Measurements from ENCODE around the gene ALKBH7. TPM values are rescaled to one million over a fixed set of nuclear protein-coding genes. Genes with fewer than 3 reads are reported as not detected.

The ALKBH7 gene
- total RNA-seq, 1 donor from 2014 or later: 34.1 TPM

- intact Hi-C loops (cut with micrococcal nuclease): loop anchor here (10.0 kb wide), 1 partner anchor 83 kb away; the partner anchor contains the start of gene TUBB4A
Measured at GRCh38 chr19:6421075-6422014, 48.8 kb downstream of the ALKBH7 start.

GRCh38 chr19:6423499-6424194 lies 51.1 kb downstream of the ALKBH7 start:
- intact Hi-C loops (cut with micrococcal nuclease): loop anchor here (1.0 to 10.0 kb wide), 2 partner anchors 61 to 81 kb away; partner anchors contain the start of gene TUBB4A

GRCh38 chr19:6424195-6424938 lies 51.8 kb downstream of the ALKBH7 start, which contains the start of gene KHSRP:
KHSRP (minus strand) TSS chr19:6424811; CDS start chr19:6424701, 110 bp downstream.
- intact Hi-C loops (cut with micrococcal nuclease): loop anchor here (1.0 to 10.0 kb wide), 2 partner anchors 62 to 80 kb away; partner anchors contain the start of gene TUBB4A

Other genes starting within 250 kb of the ALKBH7 start
- gene ACSBG2, start 237.1 kb upstream of the ALKBH7 start, total RNA-seq: not detected in 2 replicates
- gene MLLT1, start 92.8 kb upstream of the ALKBH7 start, total RNA-seq: 47.1 and 53.2 TPM in 2 replicates
- 0.11 and 0.18 TPM in 2 replicates for gene ACER1, start 39.2 kb upstream of the ALKBH7 start, total RNA-seq
- gene CLPP, start 11.3 kb upstream of the ALKBH7 start, total RNA-seq: 117 and 126 TPM in 2 replicates
- gene PSPN, start 3.1 kb downstream of the ALKBH7 start, total RNA-seq: 1.9 and 2.1 TPM in 2 replicates
- 60.9 and 63.2 TPM in 2 replicates for gene GTF2F1, start 20.4 kb downstream of the ALKBH7 start, total RNA-seq
- 320 and 324 TPM in 2 replicates for gene KHSRP, start 52.0 kb downstream of the ALKBH7 start, total RNA-seq
- 0.16 and 0.23 TPM in 2 replicates for gene SLC25A41, start 61.0 kb downstream of the ALKBH7 start, total RNA-seq
- 18.8 and 21.0 TPM in 2 replicates for gene SLC25A23, start 87.0 kb downstream of the ALKBH7 start, total RNA-seq
- 0.32 and 0.55 TPM in 2 replicates for gene CRB3, start 91.5 kb downstream of the ALKBH7 start, total RNA-seq
- 90.0 and 94.3 TPM in 2 replicates for gene DENND1C, start 109.0 kb downstream of the ALKBH7 start, total RNA-seq
- gene TUBB4A, start 129.5 kb downstream of the ALKBH7 start, total RNA-seq: 5.9 and 6.2 TPM in 2 replicates
- 1.6 and 2.0 TPM in 2 replicates for gene TNFSF9, start 158.2 kb downstream of the ALKBH7 start, total RNA-seq
- gene CD70, start 218.4 kb downstream of the ALKBH7 start, total RNA-seq: 30.1 and 32.8 TPM in 2 replicates

Measured in T-helper 2 cell treated with Interferon-gamma antibody and Interleukin-4, amounts not matched to agents 100 ng/mL and 5 ng/mL, for 36 hours (primary cell).